Activated naive CD8-positive, alpha-beta T cell treated with anti-CD3 and anti-CD28 coated beads for 36 hours (primary cell): Measurements from ENCODE around the gene GNAO1. TPM values are rescaled to one million over a fixed set of nuclear protein-coding genes. Genes with fewer than 3 reads are reported as not detected.

ENCODE experiments used
- DNase-seq: peaks from one replicate; pipeline ENCODE4 v3.0.0; 2021
- H3K27ac Mint-ChIP-seq: one replicate; pipeline ENCODE4 v1.8.0; 2022; ENCODE audit warnings: mild to moderate bottlenecking, moderate library complexity, mixed read lengths
- H3K27me3 Mint-ChIP-seq: one replicate; pipeline ENCODE4 v1.8.0; 2022; ENCODE audit warnings: mild to moderate bottlenecking, mixed read lengths
- H3K36me3 Mint-ChIP-seq: one replicate; pipeline ENCODE4 v1.8.0; 2021; ENCODE audit warnings: mild to moderate bottlenecking, mixed read lengths
- H3K4me1 Mint-ChIP-seq: one replicate; pipeline ENCODE4 v1.8.0; 2021; ENCODE audit warnings: mixed read lengths
- H3K4me3 Mint-ChIP-seq: one replicate; pipeline ENCODE4 v1.8.0; 2022; ENCODE audit warnings: mild to moderate bottlenecking, moderate library complexity, mixed read lengths
- H3K9me3 Mint-ChIP-seq: one replicate; pipeline ENCODE4 v1.8.0; 2022; ENCODE audit warnings: mixed read lengths
- total RNA-seq, 2 experiments: library from RNA; stranded (reverse); gene quantifications; one replicate each; pipeline ENCODE4 v1.2.3, GENCODE V29; 2021

GNAO1 gene
- total RNA-seq, 2 experiments from 2014 or later: 0.96 to 1.5 TPM

DNA sequence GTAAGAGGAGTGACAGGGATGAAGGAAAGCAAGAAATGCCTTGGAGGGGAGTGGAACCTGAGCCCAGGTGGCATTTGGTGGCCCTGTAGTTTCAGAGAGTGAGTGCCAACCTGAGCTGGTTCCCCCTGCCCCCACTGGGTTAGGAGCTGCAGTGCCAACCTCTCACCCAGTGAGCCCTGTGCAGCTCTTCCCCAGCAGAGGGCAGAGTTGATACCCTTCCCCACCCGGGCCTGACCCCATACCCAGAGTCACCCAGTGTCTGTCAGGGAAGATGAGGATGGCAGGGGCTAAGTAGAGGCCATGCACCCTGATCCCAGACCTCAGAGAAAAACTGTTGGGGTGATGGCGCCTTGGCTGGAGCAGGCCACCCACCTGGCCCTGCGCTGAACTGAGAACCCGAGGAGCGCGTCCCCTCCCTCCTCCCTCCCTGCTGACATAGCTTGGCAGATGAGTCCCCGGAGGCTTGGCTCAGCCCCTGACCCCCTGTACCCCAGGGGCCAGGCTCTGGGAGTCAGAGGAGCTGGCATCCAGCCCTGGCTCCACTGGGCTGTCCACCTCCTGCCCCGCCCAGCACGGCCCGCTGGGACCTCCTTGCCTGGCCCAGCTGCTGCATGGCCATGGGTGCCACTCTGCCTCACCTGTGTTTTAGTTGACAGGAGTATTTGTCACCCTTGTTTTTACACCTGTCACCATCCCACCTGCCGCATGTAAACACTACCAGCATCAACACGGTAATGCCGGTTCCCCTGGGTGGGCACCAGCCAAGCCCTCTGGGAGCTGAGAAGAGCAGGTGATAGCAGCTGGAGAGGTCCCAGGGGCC, 120.1 kb downstream of the GNAO1 start:
- Mint-ChIP-seq H3K4me3 (no peak overlapping the region), H3K27ac (no peak overlapping the region), H3K9me3 (no peaks in the 10 kb centered on the region), H3K4me1 (peaks cover 3% of the 10 kb centered on the region), H3K36me3 (no peaks in the 10 kb centered on the region), H3K27me3 (peaks cover 4% of the 10 kb centered on the region)
- no peak for DNase-seq

DNA sequence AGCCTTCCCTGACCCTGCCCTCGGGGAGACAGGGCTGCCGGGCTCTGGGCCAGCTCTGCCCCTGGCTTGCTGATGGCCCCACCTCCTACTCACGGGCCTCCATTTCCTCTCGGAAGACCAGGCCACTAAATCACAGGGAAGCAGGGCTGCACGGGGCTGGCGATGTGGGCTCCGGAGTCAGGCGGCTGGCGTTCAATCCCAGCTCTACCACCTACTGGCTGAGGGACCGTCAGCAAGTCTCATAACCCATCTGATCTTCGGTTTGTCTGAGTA, 120.7 kb downstream of the GNAO1 start:
- Mint-ChIP-seq H3K36me3 (no peaks in the 10 kb centered on the region), H3K27ac (no peak overlapping the region), H3K4me1 (peaks cover 3% of the 10 kb centered on the region), H3K4me3 (no peak overlapping the region), H3K27me3 (peaks cover 4% of the 10 kb centered on the region), H3K9me3 (no peaks in the 10 kb centered on the region)
- DNase-seq: no peak

DNA sequence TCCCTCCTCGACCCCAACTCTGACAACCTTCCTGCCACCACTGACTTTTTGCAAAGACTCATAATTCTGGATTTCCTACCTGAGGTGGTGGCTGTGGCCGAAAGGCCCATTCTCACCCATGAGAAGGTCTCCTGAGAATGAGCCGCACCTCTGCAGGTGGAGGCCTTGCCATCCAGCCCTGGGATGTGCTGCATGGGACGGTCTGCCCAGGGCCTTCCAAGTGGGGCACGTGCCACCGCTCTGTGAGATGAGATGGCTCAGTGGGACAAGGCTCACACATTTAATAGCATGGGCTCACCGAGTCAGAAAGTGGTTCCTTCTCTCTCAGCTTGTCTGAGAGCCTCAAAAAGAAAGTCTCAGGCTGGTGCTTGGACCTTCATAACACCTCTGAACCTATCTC, 121.3 kb downstream of the GNAO1 start:
- peaks cover 6% of the 10 kb centered on the region for H3K27me3 Mint-ChIP-seq
- H3K27ac Mint-ChIP-seq: no peak overlapping the region
- no peak for DNase-seq
- H3K4me1 Mint-ChIP-seq: peaks cover 3% of the 10 kb centered on the region
- H3K36me3 Mint-ChIP-seq: no peaks in the 10 kb centered on the region
- H3K4me3 Mint-ChIP-seq: no peak overlapping the region
- no peaks in the 10 kb centered on the region for H3K9me3 Mint-ChIP-seq

DNA sequence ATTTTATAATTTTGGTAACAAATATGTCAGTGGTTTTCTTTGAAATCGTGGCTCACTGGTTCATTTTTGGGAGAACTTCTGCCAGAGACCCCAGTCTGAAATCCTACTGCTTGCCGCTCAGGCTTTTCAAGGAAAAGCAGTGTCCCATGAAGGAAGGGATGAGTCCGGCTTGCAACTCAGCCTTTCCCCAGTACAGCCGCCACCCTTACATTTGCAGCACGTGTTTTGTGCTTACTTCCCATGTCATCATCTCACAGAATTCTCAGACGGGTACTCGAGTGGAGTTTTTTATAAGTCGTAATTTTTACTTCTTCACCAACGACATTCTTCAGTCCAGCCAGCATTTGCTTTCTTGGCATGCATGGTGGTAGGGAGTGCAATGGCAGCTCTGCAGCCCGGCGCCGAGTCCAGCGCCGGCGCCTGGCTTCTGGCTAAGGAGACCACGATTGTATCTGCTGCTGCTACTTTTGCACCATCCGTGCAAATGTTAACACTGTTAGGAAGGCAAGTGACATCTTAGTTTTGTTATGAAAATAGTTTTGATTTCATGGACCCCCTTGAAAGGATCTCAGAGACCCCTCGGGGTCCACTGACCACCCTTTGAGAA, 123.1 kb downstream of the GNAO1 start:
- no peak overlapping the region for H3K4me3 Mint-ChIP-seq
- H3K9me3 Mint-ChIP-seq: no peaks in the 10 kb centered on the region
- H3K36me3 Mint-ChIP-seq: no peaks in the 10 kb centered on the region
- H3K27ac Mint-ChIP-seq: no peak overlapping the region
- peaks cover 10% of the 10 kb centered on the region for H3K27me3 Mint-ChIP-seq
- H3K4me1 Mint-ChIP-seq: peaks cover 5% of the 10 kb centered on the region
- no peak for DNase-seq

DNA sequence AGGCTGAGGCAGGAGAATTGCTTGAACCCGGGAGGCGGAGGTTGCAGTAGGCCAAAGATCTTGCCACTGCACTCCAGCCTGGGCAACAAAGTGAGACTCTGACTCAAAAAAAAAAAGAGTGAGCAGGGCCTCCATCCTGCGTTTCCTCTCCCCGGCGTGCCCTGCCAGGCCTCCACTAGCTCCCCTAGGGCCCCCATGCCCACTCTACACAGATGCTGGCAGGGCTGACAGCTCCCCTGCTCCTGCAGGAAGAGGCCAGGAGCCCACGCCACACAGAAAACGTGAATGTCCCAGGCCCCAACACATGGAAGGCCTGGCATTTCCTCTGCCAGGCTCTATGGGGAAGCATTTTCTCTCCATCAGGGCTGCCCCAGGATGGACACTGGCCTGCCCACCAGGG, 124.7 kb downstream of the GNAO1 start:
- peaks cover 10% of the 10 kb centered on the region for H3K27me3 Mint-ChIP-seq

DNA sequence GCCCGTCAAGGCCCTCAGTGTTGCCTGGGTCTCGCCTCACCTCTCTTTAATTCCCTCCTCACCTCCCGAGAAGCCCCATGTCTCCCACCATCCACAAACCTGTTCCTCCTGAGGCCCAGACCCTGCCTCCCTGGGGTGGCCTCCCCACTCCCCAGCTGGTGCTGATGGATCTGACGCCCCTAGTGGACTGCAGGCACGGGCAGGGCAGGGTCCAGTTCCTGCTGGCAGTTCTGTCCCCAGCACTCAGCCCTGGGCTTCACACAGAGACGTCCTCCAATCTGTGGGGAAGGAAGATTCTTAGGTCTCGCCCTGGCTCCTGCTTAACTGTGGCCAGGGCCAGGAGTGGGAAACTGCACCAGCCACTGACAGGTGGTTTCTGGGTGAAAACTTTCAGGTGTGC, 125.3 kb downstream of the GNAO1 start:
- no peaks in the 10 kb centered on the region for H3K36me3 Mint-ChIP-seq
- peaks cover 10% of the 10 kb centered on the region for H3K27me3 Mint-ChIP-seq
- H3K9me3 Mint-ChIP-seq: no peaks in the 10 kb centered on the region
- no peak overlapping the region for H3K27ac Mint-ChIP-seq
- DNase-seq: no peak
- peaks cover 6% of the 10 kb centered on the region for H3K4me1 Mint-ChIP-seq
- no peak overlapping the region for H3K4me3 Mint-ChIP-seq

More for the DNA sequence above, 124.7 kb downstream of the GNAO1 start:
- Mint-ChIP-seq H3K27ac (no peak overlapping the region), H3K9me3 (no peaks in the 10 kb centered on the region), H3K4me1 (peaks cover 5% of the 10 kb centered on the region), H3K4me3 (no peak overlapping the region), H3K36me3 (no peaks in the 10 kb centered on the region)
- no peak for DNase-seq

DNA sequence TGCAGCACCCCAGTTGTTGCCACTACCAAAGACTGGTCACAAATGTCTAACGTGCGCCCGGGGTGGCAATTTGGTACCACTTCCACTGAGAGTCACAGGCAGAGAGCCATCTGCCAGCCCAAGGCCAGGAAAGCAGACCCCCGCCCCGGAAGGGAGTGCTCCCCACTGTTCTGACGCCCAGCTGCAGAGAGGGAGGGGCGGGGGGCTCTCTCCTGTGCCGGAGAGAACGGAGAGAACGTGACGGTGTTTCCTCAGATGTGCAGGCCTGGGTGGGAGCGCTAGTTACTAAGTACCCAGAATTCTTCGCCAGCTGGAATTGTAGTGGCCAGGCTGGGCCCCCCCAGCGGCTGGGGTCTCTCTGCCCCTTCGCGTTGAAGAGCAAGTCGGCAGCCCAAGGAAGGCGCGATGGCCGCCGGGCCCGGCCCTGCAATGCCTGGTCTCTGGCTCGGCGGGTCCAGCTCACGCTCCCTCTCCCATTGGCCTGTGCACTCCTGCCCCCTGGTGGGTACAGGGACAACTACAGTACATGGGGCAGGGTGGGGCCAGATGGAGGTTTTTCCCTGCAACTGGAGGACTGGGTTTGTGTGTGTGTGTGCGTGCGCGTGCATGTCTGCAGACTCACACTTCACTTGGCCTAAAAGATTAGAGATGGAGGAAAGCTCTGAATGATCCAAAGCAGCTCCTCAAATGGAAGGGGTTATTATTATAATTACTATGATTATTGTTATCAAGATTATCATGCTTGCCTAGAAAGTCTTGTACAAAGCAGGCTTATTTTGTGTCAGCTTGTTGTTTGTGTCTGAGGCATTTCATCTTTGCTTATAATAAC, 126.9 kb downstream of the GNAO1 start:
- no peak overlapping the region for H3K27ac Mint-ChIP-seq
- H3K27me3 Mint-ChIP-seq: peaks cover 10% of the 10 kb centered on the region
- no peaks in the 10 kb centered on the region for H3K9me3 Mint-ChIP-seq
- peak overlapping the region; percentile 33 for H3K4me3 Mint-ChIP-seq
- DNase-seq: peak; percentile 76
- H3K36me3 Mint-ChIP-seq: no peaks in the 10 kb centered on the region
- H3K4me1 Mint-ChIP-seq: peaks cover 6% of the 10 kb centered on the region

DNA sequence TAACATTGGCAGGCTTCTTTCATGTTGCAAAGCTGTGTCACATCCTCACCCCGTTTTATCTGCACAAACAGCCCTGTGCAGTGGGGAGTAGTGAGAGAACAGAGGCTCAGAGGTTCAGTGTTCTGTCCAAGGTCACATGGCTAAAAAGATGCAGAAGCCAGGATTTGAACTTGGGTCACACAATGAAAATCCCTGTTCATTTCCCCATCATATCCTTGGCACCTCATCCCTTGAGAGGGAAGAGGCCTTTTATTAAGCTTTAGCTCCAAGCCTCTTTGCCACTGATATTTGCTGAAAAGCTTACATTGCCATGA, 127.5 kb downstream of the GNAO1 start:
- H3K27ac Mint-ChIP-seq: no peak overlapping the region
- H3K4me3 Mint-ChIP-seq: no peak overlapping the region

DNA sequence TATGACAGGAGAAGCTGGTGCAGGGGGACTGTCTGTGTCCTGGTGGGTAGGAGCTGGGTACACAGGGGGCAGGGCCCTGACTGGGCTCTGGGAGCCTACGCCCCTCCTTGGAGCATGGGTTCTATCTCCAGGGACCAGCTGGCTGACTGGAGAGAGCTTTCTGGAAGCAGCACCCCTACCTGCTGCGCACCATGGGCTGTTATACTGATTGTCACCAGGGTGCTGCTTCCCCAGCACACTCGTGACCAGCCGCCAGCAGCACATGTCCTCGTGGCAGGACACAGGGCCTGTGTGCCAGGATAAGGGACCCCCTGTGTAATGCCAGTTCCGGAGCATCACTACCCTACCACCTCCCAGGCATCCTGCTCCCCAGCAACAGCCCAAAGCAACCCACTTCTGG, 128.1 kb downstream of the GNAO1 start:
- H3K4me1 Mint-ChIP-seq: peaks cover 6% of the 10 kb centered on the region

More for the DNA sequence above, 127.5 kb downstream of the GNAO1 start:
- H3K4me1 Mint-ChIP-seq: peaks cover 6% of the 10 kb centered on the region
- H3K9me3 Mint-ChIP-seq: no peaks in the 10 kb centered on the region
- DNase-seq: no peak
- peaks cover 10% of the 10 kb centered on the region for H3K27me3 Mint-ChIP-seq
- H3K36me3 Mint-ChIP-seq: no peaks in the 10 kb centered on the region

DNA sequence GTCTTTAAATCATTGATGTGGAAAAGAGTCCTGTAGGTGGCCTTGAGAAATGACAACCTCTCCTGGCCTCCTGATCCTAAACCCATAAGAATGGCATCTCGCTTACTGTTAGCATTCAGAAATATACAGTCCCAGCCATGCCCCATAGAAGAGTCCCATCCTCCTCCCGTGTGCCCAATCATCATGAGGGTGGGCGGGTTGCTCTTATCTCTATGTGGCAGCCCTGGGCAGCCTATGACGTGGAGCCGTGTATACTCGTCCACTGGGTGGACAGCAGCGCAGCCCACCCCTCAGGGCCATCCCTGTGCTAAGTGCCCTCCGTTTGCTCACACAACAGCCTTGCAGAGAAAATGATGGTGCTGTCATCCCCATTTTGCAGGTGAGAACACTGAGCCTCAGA, 128.8 kb downstream of the GNAO1 start:
- Mint-ChIP-seq H3K27me3 (peaks cover 10% of the 10 kb centered on the region), H3K4me3 (no peak overlapping the region), H3K4me1 (peaks cover 6% of the 10 kb centered on the region), H3K27ac (no peak overlapping the region), H3K36me3 (no peaks in the 10 kb centered on the region), H3K9me3 (no peaks in the 10 kb centered on the region)
- no peak for DNase-seq

More for the DNA sequence above, 128.1 kb downstream of the GNAO1 start:
- H3K27me3 Mint-ChIP-seq: peaks cover 10% of the 10 kb centered on the region
- H3K27ac Mint-ChIP-seq: no peak overlapping the region
- no peak overlapping the region for H3K4me3 Mint-ChIP-seq
- no peaks in the 10 kb centered on the region for H3K36me3 Mint-ChIP-seq
- no peaks in the 10 kb centered on the region for H3K9me3 Mint-ChIP-seq
- DNase-seq: no peak

DNA sequence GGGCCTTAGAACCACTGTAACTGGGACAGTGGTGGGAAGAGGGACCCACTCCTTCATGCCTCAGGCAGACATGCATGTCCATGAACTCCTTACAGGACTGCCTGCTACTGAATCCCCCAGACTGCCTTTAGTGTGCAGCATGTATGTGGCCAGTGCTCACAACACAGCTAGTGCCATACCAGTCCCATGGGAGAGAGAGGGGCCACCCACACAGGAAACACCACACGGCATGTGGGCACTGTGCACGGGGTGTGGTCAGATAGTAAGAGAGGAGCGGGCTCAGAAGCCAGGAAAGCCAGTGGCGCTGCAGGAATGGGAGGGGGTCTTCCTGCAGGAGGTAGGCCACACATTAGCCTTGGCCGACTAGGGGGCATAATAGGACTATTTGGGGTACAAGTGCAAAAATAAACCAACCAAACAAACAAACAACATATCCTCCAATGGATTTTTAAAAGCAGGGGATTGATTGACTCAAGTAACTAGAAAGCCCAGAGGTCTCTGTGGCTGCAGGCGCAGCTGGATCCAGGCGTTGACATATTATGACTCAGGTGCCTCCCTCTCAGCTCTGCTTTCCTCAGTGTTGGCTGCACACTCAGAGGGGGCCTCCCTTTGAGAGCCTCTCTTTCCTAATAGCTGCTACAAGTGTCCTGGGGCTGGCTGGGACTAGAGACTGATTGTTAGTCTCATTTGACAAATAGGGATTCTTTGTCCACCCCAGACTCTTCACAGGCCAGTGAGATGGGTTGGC, 129.7 kb downstream of the GNAO1 start:
- peaks cover 10% of the 10 kb centered on the region for H3K27me3 Mint-ChIP-seq
- H3K9me3 Mint-ChIP-seq: no peaks in the 10 kb centered on the region
- no peak for DNase-seq
- H3K4me1 Mint-ChIP-seq: peaks cover 6% of the 10 kb centered on the region
- H3K27ac Mint-ChIP-seq: no peak overlapping the region
- H3K4me3 Mint-ChIP-seq: no peak overlapping the region
- H3K36me3 Mint-ChIP-seq: no peaks in the 10 kb centered on the region

DNA sequence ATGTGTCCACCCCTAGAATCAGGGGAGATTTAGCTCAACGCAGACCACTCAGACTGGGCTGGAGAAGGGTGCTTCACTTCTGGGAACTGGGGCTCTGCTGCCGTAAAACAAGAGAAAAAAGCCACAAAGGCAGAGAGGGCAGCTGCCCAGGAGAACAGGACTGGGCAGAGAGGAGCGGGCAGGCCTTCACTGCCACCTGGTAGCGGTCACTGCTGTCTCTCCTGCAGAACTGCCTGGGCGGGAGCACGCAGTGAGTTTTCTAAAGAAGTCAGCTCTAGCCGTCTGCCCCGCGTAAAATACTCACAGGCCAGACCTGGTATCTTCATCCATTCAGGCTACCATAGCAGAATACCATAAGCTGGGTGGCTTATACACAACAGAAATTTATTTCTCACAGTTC, 130.3 kb downstream of the GNAO1 start:
- H3K27me3 Mint-ChIP-seq: peaks cover 10% of the 10 kb centered on the region
- DNase-seq: no peak
- peaks cover 6% of the 10 kb centered on the region for H3K4me1 Mint-ChIP-seq
- H3K9me3 Mint-ChIP-seq: no peaks in the 10 kb centered on the region
- no peak overlapping the region for H3K4me3 Mint-ChIP-seq
- no peak overlapping the region for H3K27ac Mint-ChIP-seq
- H3K36me3 Mint-ChIP-seq: no peaks in the 10 kb centered on the region

DNA sequence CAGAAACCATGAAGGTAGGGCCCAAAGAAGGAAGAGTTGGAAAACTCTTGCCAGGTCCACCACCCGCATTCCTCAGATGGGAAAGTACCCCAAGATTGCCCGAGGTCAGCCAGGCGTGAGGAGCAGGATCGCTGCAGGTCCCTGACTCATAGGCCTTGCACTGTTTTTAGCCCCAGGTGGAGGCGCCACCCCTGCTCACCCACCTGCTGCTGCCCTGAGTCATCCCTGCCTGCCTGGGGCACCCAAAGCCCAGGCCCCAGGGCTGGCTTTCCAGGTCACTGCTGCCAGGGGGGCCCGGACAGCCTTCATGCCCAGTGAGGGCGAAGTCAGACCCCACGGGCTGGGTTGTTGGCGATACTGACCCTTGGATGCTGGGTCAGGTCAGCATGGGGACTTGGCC, 133.1 kb downstream of the GNAO1 start:
- Mint-ChIP-seq H3K36me3 (no peaks in the 10 kb centered on the region), H3K9me3 (no peaks in the 10 kb centered on the region), H3K4me1 (peaks cover 4% of the 10 kb centered on the region), H3K4me3 (no peak overlapping the region), H3K27ac (no peak overlapping the region), H3K27me3 (no peaks in the 10 kb centered on the region)
- no peak for DNase-seq

DNA sequence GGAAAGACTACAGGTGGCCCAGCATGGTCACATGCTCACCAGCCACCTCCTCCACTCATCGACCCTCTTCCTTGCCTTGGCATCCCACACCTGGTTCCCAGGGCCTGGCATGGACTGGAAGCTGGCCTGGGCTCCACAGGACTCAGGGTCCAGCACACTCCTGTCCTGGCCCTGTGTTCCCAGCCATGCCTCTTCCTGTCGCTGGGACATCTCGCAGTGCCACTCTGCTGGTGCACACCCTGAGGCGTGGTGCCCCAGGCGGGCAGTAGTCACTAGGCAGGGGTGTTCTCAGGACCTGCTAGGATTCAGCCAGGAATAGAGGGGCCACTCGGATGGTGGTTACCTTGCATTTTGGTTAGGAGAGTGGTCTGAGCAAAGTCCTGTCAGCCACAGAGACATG, 134.7 kb downstream of the GNAO1 start:
- no peaks in the 10 kb centered on the region for H3K36me3 Mint-ChIP-seq
- H3K4me1 Mint-ChIP-seq: peaks cover 1% of the 10 kb centered on the region
- no peak for DNase-seq
- no peak overlapping the region for H3K4me3 Mint-ChIP-seq
- H3K9me3 Mint-ChIP-seq: no peaks in the 10 kb centered on the region
- no peaks in the 10 kb centered on the region for H3K27me3 Mint-ChIP-seq
- H3K27ac Mint-ChIP-seq: no peak overlapping the region
